ENCODE measurements around the gene MALRD1. TPM values are rescaled to one million over a fixed set of nuclear protein-coding genes. Genes with fewer than 3 reads are reported as not detected.

The MALRD1 gene
- total RNA-seq, 1 experiment from 2014 or later: not detected

GRCh38 chr10:19373988-19374387, 325.4 kb downstream of the MALRD1 start:
- POLR2A ChIA-PET: no interaction called here
- intact Hi-C loops (cut with micrococcal nuclease; ENCODE audit: unreplicated experiment) (no loop called here), in situ Hi-C loops (cut with HindIII; ENCODE audit: low pct_unique_long_range_greater_than_20kb, low sequenced_read_pairs) (no loop called here)
- no peak for TF ChIP-seq TCF7L2 (IDR thresholded peaks at IDR 0.05; ENCODE audit: low read depth, low read length)
- no peak for TF ChIP-seq REST (IDR thresholded peaks at IDR 0.05; ENCODE audit: insufficient read depth in 1 of 2, low read depth in 2 of 2, low read length in 1 of 2)
- TF ChIP-seq CTCF (IDR thresholded peaks at IDR 0.05): no peak
- no peak for TF ChIP-seq POLR2AphosphoS5 (IDR thresholded peaks at IDR 0.05; ENCODE audit: low read depth, low read length)
- no peak for TF ChIP-seq SIN3A (IDR thresholded peaks at IDR 0.05; ENCODE audit: borderline replicate concordance, insufficient read depth, low read depth, low read length)
- DNase-seq (ENCODE audit: low read depth, low spot score) (no peak), ATAC-seq (no peak)
- H3K9me3 ChIP-seq (ENCODE audit: control insufficient read depth, insufficient read depth, low read depth, low read length): no peaks in the 10 kb centered on the region
- H3K4me1 ChIP-seq (ENCODE audit: control insufficient read depth, insufficient read depth, low read length): no peaks in the 10 kb centered on the region
- no peaks in the 10 kb centered on the region for H3K27me3 ChIP-seq (ENCODE audit: control insufficient read depth, insufficient read depth, low read length)
- no TSS peak for BruUV-seq (replicated peaks)
- H3K4me3 ChIP-seq (ENCODE audit: low read depth in 2 of 2, low read length in 2 of 2): no peak overlapping the region
- CTCF ChIA-PET: no interaction called here
- no peaks in the 10 kb centered on the region for H3K36me3 ChIP-seq (ENCODE audit: control insufficient read depth, insufficient read depth, low read length)
- no peak overlapping the region for H3K27ac ChIP-seq (ENCODE audit: low read length)

- ChIA-PET POLR2A (no interaction called here), CTCF (no interaction called here)
- intact Hi-C loops (cut with micrococcal nuclease; ENCODE audit: unreplicated experiment): no loop called here
- no peaks in the 10 kb centered on the region for H3K27me3 ChIP-seq (ENCODE audit: control insufficient read depth, insufficient read depth, low read length)
- H3K27ac ChIP-seq (ENCODE audit: low read length): no peak overlapping the region
- no peak overlapping the region for H3K4me3 ChIP-seq (ENCODE audit: low read depth in 2 of 2, low read length in 2 of 2)
- ATAC-seq: no peak
- in situ Hi-C loops (cut with HindIII; ENCODE audit: low pct_unique_long_range_greater_than_20kb, low sequenced_read_pairs): no loop called here
- H3K9me3 ChIP-seq (ENCODE audit: control insufficient read depth, insufficient read depth, low read depth, low read length): no peaks in the 10 kb centered on the region
- DNase-seq (ENCODE audit: low read depth, low spot score): no peak
- no peaks in the 10 kb centered on the region for H3K4me1 ChIP-seq (ENCODE audit: control insufficient read depth, insufficient read depth, low read length)
- TF ChIP-seq REST (IDR thresholded peaks at IDR 0.05; ENCODE audit: insufficient read depth in 1 of 2, low read depth in 2 of 2, low read length in 1 of 2) (no peak), TCF7L2 (IDR thresholded peaks at IDR 0.05; ENCODE audit: low read depth, low read length) (no peak), POLR2AphosphoS5 (IDR thresholded peaks at IDR 0.05; ENCODE audit: low read depth, low read length) (no peak), CTCF (IDR thresholded peaks at IDR 0.05) (no peak), SIN3A (IDR thresholded peaks at IDR 0.05; ENCODE audit: borderline replicate concordance, insufficient read depth, low read depth, low read length) (no peak)
- no peaks in the 10 kb centered on the region for H3K36me3 ChIP-seq (ENCODE audit: control insufficient read depth, insufficient read depth, low read length)
- BruUV-seq (replicated peaks): no TSS peak
Measured at GRCh38 chr10:19385846-19386450, 337.3 kb downstream of the MALRD1 start.

Data from Panc1 (cell line).